NCI-H2029 (cell line): ENCODE data around the gene HSPA12A.

Experiments used
- DNase-seq: peaks from one replicate; lab custom pipeline; 2025; lab: John Stamatoyannopoulos, UW

Gene HSPA12A

GRCh38 chr10:116771101-116771958 is 29.0 kb upstream of the HSPA12A start:
- DNase-seq = no peak

GRCh38 chr10:116770281-116770680 is 27.9 kb upstream of the HSPA12A start:
- no peak for DNase-seq

DNA sequence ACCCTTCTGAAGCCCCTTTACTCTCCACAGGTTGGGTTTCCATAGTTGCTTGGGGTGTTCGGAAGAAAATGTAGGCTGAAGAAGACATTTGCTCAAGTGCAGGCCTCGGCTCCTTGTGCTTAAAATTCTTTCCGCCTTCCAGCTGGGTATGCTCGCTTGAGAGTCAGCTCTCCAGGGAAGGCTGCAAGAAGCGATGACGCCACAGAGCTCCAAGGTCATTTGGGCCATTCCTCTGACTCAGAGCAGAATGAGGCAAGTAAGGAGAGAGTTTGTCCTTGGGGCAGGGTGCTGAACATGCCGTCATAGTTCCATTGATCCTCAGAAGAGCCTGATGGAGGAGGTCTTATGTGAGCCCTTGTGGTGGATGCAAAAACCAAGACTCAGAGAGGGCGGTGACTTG is 27.4 kb upstream of the HSPA12A start:
- no peak for DNase-seq

- DNase-seq = no peak
Observed at GRCh38 chr10:116769368-116769767, 27.0 kb upstream of the HSPA12A start.

DNA sequence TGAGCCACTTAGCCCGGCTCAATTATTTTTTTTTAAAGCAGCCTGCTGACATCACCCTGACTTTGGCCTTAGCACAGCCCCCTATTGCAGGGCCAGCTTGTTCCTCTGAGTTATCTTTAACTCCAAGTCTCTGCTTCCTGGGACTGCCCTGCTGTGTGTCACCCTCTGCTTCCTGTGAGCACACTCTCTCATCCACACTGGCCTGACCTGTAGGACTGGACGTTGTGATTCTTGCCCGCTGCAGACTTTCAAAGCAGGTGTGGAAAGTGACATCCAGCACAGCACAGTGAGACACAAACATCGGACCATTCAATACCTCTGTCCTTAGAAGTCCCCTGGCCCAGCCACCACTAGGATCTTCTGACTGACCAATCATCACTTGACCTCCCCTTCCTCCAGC is 26.4 kb upstream of the HSPA12A start:
- DNase-seq = no peak

DNA sequence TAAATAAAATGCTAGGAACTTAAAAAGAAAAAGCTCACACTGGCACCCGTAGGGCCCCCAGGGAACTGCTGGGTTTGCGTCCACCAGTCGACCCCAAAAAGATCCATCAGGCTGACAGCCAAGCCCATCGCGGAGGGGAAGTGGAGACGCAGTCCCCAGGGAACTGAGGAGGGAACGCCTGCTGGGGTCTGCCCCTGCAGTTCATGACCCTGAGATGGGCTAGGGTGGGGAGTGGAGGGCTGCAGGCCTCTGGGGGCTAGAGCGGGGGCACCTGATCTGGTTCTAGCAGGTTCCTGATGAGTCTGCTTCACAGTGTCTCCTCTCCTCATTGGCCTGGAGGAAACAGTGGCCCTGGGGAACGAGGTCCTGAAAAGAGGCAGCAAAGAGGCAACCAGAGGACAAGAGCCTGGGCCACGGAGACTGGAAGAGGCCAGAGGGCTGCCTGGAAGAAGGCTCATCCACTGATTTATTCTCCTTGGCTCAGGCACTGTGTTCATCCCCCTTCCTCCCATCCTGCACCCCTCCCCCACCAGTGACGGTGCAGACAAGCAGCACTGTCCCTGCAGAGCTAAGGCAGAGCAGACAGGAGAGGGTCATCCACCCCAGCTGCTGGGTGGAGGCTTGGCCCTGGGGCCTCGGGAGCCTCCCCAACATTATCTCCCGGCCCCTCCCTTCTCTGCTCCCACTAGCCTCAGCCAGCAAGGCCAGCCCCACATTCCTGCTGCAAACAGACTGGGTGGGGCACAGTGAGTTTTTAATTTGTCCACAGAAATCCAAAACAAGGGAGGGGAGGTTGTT is 24.7 kb upstream of the HSPA12A start:
- DNase-seq = no peak

GRCh38 chr10:116766241-116766827 is 24.0 kb upstream of the HSPA12A start:
- no peak for DNase-seq

GRCh38 chr10:116765648-116766081 is 23.3 kb upstream of the HSPA12A start:
- DNase-seq = no peak

DNA sequence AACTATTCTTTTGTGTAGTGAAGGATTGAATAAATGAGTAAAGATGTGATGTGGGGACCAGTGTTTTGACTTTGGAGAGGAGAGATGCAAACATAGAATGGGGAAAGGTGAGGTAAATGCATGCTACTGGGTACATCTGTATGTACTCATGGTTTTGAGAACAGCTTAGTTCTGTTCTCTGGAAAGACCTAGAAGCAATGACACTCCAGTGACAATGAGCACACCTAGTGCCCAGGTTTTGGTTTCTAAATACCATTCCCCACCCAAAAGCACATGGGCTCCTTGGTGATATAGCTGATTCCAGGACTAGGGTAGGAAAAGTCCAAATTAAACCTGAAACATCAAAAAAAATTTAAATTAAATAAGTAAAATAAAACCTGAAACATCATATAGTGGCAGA is 22.6 kb upstream of the HSPA12A start:
- no peak for DNase-seq

DNA sequence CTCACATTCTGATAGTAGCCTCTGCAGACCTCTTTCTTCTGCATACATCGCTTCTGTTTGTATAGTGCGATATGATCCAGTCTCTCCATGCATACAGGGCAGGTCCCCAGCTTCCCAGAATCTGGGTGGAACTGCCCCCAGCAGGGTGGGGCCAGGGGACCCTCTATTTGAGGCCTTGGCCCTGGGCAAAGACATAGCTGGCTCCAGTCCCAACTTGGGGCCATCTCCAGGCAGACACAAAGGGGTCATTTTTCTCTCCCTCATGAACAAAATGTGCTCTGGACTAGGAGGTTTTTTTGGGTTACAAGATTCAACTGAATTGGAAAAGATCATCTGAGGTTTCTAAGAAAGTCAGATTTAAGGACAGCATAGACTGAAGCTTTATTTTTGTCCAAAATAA is 21.1 kb upstream of the HSPA12A start:
- DNase-seq = no peak

- DNase-seq = no peak
Observed at GRCh38 chr10:116761883-116762282, 19.5 kb upstream of the HSPA12A start.

GRCh38 chr10:116760919-116761318 is 18.6 kb upstream of the HSPA12A start:
- no peak for DNase-seq

DNA sequence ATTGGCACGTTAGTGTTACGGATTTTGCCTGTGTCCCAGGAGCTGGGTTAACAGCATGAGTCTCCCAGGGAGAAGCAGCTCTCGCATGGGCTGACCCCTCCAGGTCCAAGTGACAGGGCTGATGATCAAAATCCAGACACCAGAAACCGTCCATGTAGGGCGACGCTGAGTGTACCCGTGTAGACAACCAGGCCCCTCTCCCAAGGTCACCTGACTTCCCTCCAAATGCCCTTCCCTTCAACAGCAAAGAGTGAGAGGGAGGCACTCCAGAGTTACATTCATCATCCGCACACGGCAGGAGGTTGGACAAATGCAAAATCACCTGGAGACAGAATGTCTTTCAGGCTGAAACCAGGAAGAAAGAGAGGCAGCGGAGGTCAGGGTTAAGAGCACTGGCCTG is 14.9 kb upstream of the HSPA12A start:
- DNase-seq = no peak

GRCh38 chr10:116756277-116756676 is 13.9 kb upstream of the HSPA12A start:
- no peak for DNase-seq

GRCh38 chr10:116753759-116754158 is 11.4 kb upstream of the HSPA12A start:
- no peak for DNase-seq

- no peak for DNase-seq
Observed at GRCh38 chr10:116752969-116753665, 10.8 kb upstream of the HSPA12A start.

GRCh38 chr10:116752563-116752962 is 10.2 kb upstream of the HSPA12A start:
- DNase-seq = no peak

DNA sequence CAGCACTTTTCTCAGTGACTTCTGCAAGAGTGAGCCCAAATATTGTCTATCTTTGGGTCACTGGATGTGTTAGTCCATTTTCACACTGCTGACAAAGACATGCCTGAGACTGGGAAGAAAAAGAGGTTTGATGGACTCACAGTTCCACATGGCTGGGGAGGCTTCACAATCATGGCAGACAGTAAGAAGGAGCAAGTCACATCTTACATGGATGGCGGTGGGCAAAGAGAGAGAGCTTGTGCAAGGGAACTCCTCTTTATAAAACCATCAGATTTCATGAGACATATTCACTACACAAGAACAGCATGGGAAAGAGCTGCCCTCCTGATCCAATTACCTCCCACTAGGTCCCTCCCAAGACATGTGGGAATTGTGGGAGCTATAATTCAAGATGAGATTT is 6.1 kb upstream of the HSPA12A start:
- no peak for DNase-seq

DNA sequence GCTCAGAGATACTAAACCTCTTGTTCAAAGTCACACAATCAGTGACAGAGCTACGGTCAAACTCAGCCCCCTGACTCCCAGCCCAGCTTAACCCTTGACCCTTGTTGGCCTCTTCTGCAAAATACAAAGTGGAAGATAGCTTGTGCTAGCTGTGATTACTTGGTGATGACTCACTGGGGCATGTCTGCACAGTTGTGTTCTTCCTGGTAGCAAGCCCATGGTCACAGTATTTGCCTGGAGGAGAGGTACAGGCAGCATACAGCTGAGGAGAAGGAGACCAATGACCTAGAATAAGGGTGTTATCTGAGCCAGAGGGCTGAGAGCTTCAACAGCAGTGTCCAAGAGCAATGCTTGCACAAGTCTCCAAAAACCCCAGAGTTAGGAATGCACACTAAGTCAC is 5.7 kb upstream of the HSPA12A start:
- no peak for DNase-seq

GRCh38 chr10:116747325-116747724 is 5.0 kb upstream of the HSPA12A start:
- no peak for DNase-seq

DNA sequence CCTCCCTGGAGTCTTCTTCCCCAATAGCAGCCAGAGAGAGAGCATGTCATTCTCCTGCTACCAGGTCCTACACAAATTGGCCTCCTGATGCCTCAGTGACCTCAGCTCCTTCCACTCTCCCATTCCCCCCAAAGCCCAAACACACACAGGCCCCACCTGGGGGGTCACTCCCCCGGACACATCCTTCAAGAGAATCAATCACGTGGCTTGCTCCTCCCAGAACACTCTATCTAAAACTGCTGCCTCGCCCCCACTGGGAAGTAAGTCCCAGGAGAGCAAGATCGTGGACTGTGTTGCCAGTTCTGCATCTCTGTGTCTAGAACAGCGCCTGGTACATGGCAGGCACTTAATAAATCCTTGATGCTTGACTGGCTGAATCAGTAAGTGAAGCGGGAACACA is 2.5 kb upstream of the HSPA12A start:
- DNase-seq = no peak

- no peak for DNase-seq
Observed at GRCh38 chr10:116744163-116744753, 1.9 kb upstream of the HSPA12A start.
